GM12864 (cell line): Measurements from ENCODE around the gene TNFSF12.

Experiments used
- DNase-seq: peaks from one replicate; pipeline ENCODE4 v3.0.0-alpha.2; 2011; ENCODE audit warnings: low read depth
- H3K4me3 ChIP-seq: 2 replicates; pipeline ENCODE4 v1.5.1; 2011; ENCODE audit warnings: mild to moderate bottlenecking, low read depth, low read length, control low read depth
- TF ChIP-seq, protein P1 (sequence below): IDR thresholded peaks from 2 replicates; pipeline ENCODE4 v1.5.1; 2011; ENCODE audit warnings: low read depth, mild to moderate bottlenecking, moderate library complexity, low read length, control low read depth, inconsistent platforms; ENCODE audit errors: missing control alignments

The TNFSF12 gene

DNA sequence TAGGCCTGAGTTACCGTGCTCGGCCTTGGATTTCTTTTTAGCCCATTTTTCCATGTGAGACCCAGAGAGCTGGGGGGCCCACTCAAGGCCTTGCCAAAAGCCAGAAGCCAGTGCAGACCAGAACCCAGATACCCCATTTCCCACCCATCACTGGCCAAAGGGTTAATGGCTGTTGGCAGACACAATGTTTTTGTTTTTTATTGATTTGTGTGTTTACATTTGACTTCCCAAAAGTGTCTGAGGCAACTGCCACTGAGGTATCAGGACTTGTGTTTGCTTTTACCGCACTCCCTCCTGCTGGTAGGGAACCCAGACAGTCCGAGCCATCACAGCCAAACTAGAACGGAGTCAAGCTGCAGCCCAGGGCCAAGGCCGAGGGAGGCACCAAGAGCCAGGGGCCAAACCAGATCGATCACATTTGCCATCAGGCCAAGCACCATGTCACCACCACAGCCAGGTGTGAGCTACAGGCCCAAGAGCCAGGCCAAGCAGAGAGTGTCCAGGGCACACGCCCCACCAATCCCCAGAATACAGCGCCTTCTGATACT lies 7.7 kb upstream of the TNFSF12 start:
- TF ChIP-seq, protein P1, sequence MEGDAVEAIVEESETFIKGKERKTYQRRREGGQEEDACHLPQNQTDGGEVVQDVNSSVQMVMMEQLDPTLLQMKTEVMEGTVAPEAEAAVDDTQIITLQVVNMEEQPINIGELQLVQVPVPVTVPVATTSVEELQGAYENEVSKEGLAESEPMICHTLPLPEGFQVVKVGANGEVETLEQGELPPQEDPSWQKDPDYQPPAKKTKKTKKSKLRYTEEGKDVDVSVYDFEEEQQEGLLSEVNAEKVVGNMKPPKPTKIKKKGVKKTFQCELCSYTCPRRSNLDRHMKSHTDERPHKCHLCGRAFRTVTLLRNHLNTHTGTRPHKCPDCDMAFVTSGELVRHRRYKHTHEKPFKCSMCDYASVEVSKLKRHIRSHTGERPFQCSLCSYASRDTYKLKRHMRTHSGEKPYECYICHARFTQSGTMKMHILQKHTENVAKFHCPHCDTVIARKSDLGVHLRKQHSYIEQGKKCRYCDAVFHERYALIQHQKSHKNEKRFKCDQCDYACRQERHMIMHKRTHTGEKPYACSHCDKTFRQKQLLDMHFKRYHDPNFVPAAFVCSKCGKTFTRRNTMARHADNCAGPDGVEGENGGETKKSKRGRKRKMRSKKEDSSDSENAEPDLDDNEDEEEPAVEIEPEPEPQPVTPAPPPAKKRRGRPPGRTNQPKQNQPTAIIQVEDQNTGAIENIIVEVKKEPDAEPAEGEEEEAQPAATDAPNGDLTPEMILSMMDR, result no peak
- no peak overlapping the region for H3K4me3 ChIP-seq
- DNase-seq, result no peak

DNA sequence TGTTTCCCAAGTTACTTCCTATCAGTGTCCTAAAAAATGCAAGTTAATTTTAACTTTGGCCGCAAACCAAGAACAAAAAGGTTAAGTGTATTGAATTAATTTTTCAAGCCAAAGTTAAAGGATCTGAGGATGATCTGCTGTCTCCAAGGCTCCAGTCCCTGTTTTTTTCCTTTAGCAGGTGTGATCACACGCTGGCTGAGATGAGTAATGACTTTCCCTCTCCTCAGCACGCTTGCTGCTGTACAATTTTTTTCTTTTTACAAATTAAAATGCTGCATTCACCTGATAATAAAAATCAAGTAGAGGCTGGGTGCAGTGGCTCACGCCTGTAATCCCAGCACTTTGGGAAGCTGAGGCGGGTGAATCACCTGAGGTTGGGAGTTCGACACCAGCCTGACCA lies 3.9 kb upstream of the TNFSF12 start:
- H3K4me3 ChIP-seq, result no peak overlapping the region
- TF ChIP-seq, protein P1, result no peak
- DNase-seq, result no peak

DNA sequence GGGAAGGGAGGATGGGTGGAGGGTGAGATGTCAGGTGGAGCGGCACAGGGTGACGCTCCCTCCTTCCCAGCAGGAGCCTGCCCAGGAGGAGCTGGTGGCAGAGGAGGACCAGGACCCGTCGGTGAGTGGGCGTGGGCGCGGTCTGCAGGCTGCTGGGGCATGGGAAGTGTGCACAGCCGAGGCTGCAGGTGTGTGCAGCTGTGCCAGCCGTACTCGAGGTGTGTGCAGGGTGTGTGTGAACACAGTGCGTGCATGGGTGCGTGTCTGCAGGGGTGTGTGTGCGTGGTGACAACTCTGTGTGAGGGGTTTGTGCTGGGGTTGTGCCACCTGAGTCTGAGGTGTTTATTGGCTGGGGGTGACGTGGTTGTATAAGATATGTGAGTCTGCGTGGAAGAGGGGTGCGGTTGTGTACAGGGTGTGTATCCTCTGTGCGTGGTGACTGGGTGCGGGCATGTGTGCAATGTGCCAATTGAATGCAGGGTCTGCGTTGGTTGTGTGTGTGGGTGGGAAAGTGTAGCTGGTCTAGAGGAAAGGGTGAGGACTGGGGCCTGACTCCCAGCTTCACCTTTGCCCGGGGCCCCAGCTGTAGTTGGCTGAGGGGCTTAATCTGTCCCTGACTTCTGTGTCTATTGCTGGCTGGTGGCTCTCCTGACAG lies 670 bp downstream of the TNFSF12 start:
- peak overlapping the region; percentile 14; the same call in 1 of the 2 replicates for H3K4me3 ChIP-seq
- no peak for DNase-seq
- TF ChIP-seq, protein P1, result no peak

DNA sequence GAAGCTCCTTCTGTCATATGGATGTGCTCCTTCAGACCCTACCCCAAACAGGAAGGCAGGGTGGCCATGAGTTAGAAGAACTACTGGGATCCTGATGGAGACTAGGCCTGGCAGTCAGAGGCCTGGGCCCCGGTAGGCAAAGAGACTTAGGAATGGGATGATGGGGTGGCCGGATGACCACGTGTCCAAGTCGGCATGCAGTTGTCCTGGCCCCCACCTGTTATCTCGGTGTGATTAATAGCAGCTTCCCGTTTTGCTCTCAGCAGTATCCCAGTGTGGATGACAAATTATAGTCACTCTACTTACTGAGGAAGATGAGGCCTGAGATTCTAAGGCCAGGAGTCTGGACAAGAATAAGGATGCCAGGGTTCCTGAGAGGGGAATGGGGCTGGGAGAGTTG lies 1.5 kb downstream of the TNFSF12 start:
- DNase-seq, result no peak
- TF ChIP-seq, protein P1, result no peak
- H3K4me3 ChIP-seq, result no peak overlapping the region

DNA sequence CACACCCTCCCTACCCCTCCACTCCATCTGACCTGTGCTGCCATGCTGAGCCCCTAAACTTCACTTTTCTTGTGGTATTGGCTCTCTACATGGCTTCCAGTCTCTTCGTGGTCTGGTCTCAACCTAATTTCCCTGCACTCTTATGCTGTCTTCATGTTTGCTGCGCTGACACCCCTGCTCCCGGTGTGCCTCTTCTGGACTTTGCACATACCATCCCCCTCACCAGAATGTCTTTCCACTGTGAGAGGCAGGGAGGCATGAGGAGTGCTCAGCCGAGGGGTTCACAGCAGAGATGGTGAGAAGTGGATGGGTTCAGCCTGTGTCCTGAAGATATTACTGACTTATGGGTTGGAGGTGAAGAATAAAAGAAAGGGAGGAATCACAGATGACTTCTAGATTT lies 2.5 kb downstream of the TNFSF12 start:
- no peak overlapping the region for H3K4me3 ChIP-seq
- DNase-seq, result no peak
- TF ChIP-seq, protein P1, result no peak

DNA sequence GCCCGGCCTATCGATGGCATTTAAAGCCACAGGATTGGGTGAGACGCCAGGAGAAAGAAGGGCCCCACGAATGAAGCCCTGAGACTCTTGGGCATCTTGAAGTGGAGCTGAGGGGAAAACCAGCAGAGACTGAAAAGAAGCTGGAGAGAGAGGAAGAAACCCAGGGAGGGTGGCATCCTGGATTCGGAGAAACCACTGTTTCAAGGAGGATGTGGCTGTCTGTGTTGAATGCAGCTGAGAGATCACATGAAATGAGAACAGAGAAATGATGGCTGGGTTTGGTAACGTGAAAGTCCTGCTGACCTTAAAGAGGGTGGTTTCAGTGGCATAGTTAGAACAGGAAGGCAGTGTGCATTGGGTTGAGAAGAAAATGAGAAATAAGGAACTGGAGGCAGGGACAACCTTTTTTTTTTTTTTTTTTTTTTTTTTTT lies 3.8 kb downstream of the TNFSF12 start:
- peak; percentile 73 for DNase-seq
- TF ChIP-seq, protein P1, result no peak
- H3K4me3 ChIP-seq, result no peak overlapping the region

DNA sequence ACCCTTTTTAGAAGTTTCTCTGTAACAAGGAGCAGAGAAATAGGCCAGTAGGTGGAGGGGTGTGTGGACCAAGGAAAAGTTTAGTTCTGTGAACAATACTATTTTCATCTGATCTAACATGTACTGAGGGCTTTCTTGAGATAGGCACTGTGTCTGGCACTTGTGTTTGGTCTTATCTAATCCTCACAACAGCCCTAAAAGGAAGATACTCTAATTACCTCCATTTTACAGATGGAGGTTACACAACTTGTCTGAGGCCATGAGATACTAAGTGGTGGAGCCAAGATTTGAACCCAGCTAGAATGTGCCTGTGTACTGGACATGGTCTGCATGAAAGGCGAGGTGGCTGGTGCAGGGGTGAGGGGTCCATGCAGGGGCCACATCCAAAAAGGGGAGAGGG lies 4.5 kb downstream of the TNFSF12 start:
- DNase-seq, result no peak
- no peak overlapping the region for H3K4me3 ChIP-seq
- TF ChIP-seq, protein P1, result no peak
